CD4-positive, alpha-beta T cell treated with Interferon alpha-2 for 1 hour (primary cell): ENCODE results near the gene BRAP.
"Not testable (repeated sequence)": the region's sequence is repeated elsewhere in the genome, so short reads cannot be mapped to it uniquely, and the experiment has no call there.

Source experiments
- DNase-seq, 2 donors: peaks; one replicate each; pipeline ENCODE4 v3.0.0-alpha.2; 2020 to 2022

Gene BRAP

GRCh38 chr12:111672822-111673381 lies 12.9 kb downstream of the BRAP start:
- no peak for DNase-seq

- DNase-seq, result no peak
Measured at GRCh38 chr12:111664961-111665865, 20.5 kb downstream of the BRAP start.

GRCh38 chr12:111664499-111664898 lies 21.3 kb downstream of the BRAP start:
- DNase-seq, result no peak

GRCh38 chr12:111656016-111656415 lies 29.7 kb downstream of the BRAP start:
- no peak for DNase-seq

GRCh38 chr12:111655356-111655755 lies 30.4 kb downstream of the BRAP start:
- no peak for DNase-seq

GRCh38 chr12:111653596-111653995 lies 32.2 kb downstream of the BRAP start:
- DNase-seq, result no peak

GRCh38 chr12:111652530-111652929 lies 33.2 kb downstream of the BRAP start:
- not testable (repeated sequence) for DNase-seq

- no peak for DNase-seq
Measured at GRCh38 chr12:111650912-111651311, 34.8 kb downstream of the BRAP start.

- no peak for DNase-seq
Measured at GRCh38 chr12:111645433-111645832, 40.3 kb downstream of the BRAP start.

GRCh38 chr12:111643427-111643826 lies 42.3 kb downstream of the BRAP start:
- no peak for DNase-seq

- no peak for DNase-seq
Measured at GRCh38 chr12:111642681-111643426, 42.9 kb downstream of the BRAP start.

- DNase-seq, result no peak
Measured at GRCh38 chr12:111640506-111640905, 45.2 kb downstream of the BRAP start.

- DNase-seq, result no peak
Measured at GRCh38 chr12:111638556-111638955, 47.2 kb downstream of the BRAP start.

- no peak for DNase-seq
Measured at GRCh38 chr12:111636209-111636945, 49.4 kb downstream of the BRAP start.

- no peak for DNase-seq
Measured at GRCh38 chr12:111635524-111635923, 50.2 kb downstream of the BRAP start.

- no peak for DNase-seq
Measured at GRCh38 chr12:111628505-111629260, 57.1 kb downstream of the BRAP start.

GRCh38 chr12:111626230-111626629 lies 59.5 kb downstream of the BRAP start:
- no peak for DNase-seq

GRCh38 chr12:111624540-111624939 lies 61.2 kb downstream of the BRAP start:
- no peak for DNase-seq

- DNase-seq, result not testable (repeated sequence)
Measured at GRCh38 chr12:111617841-111618240, 67.9 kb downstream of the BRAP start.

GRCh38 chr12:111616177-111616623 lies 69.6 kb downstream of the BRAP start:
- no peak for DNase-seq

GRCh38 chr12:111607239-111607638 lies 78.5 kb downstream of the BRAP start:
- DNase-seq, result no peak

- no peak for DNase-seq
Measured at GRCh38 chr12:111606767-111607230, 79.0 kb downstream of the BRAP start.
